ENCODE results near the gene C6orf89. TPM values are rescaled to one million over a fixed set of nuclear protein-coding genes. Genes with fewer than 3 reads are reported as not detected.

C6orf89 gene
- total and polyA plus RNA-seq, 2 of the 8 experiments (the other 6 are each of a cell fraction or from before 2014, with no cell fraction given): 4.6 to 12.3 TPM

GRCh38 chr6:36962874-36963273, 77.1 kb downstream of the C6orf89 start:
- no peaks in the 10 kb centered on the region for H3K23me2 ChIP-seq (ENCODE audit: low read depth, low read length)
- H2BK15ac ChIP-seq (ENCODE audit: low read length): no peak overlapping the region
- no peak overlapping the region for H3K4me3 ChIP-seq (ENCODE audit: extremely low read depth in 1 of 4, insufficient read depth in 2 of 4, low read depth in 3 of 4, low read length in 4 of 4)
- no peak overlapping the region for H3K56ac ChIP-seq (replicated peaks; ENCODE audit: insufficient read length, low read depth, low read length)
- H3K27me3 ChIP-seq (replicated peaks in 1 of 4; ENCODE audit: control insufficient read depth in 3 of 4, extremely low read depth in 1 of 4, insufficient read depth in 3 of 4, low read length in 3 of 4): no peaks in the 10 kb centered on the region
- H3K79me1 ChIP-seq (ENCODE audit: low read depth, low read length): no peaks in the 10 kb centered on the region
- H4K5ac ChIP-seq (ENCODE audit: insufficient read length, low read depth, low read length): no peak overlapping the region
- H2BK12ac ChIP-seq (ENCODE audit: low read depth, low read length): no peak overlapping the region
- 47% methylated on average over 12 of the region's 12 CpGs; no CpG with 5 or more reads in 1 of the 2 experiments for whole genome bisulfite sequencing, 2 experiments (ENCODE audit: extremely low coverage in 1 of 2, insufficient coverage in 1 of 2, insufficient read length in 1 of 2, insufficient replicate concordance in 2 of 2, low coverage in 1 of 2, low lambda C conversion rate in 2 of 2, missing lambda C conversion rate in 1 of 2)
- no peak overlapping the region for H3K9ac ChIP-seq (replicated peaks in 1 of 4; ENCODE audit: extremely low read depth in 1 of 4, low read depth in 3 of 4, low read length in 3 of 4)
- ChIA-PET CTCF (ENCODE audit: partially characterized antibody) (interaction anchor here (0.7 to 2.9 kb wide), 10 partner anchors 9 to 197 kb away, joined by 3 to 12 read pairs (median 4); partner anchors contain the start of gene PI16), POLR2A (ENCODE audit: partially characterized antibody) (interaction anchor here (0.8 to 2.3 kb wide), 2 partner anchors 23 to 49 kb away, joined by 4 to 8 read pairs; partner anchors contain the start of gene MTCH1)
- no peak overlapping the region for H2AFZ ChIP-seq (ENCODE audit: low read length)
- no peak overlapping the region for H3K4ac ChIP-seq (replicated peaks; ENCODE audit: insufficient read length, low read depth, low read length)
- H2AK5ac ChIP-seq (ENCODE audit: low read depth, low read length): no peak overlapping the region
- no peak overlapping the region for H3K23ac ChIP-seq (ENCODE audit: insufficient read length)
- no peak overlapping the region for H2BK5ac ChIP-seq (ENCODE audit: low read depth, low read length)
- H3K18ac ChIP-seq (ENCODE audit: extremely low read depth, low read length): no peak overlapping the region
- H3K9me3 ChIP-seq (ENCODE audit: insufficient read depth in 2 of 2, low read depth in 1 of 2, low read length in 1 of 2): no peaks in the 10 kb centered on the region
- H2BK120ac ChIP-seq (replicated peaks; ENCODE audit: low read depth, low read length): no peak overlapping the region
- FAIRE-seq (peak; percentile 84), DNase-seq (ENCODE audit: low read depth in 1 of 2, low spot score in 2 of 2) (peak; percentile 66 to 95)
- H4K20me1 ChIP-seq (replicated peaks in 1 of 2; ENCODE audit: control insufficient read depth in 1 of 2, insufficient read depth in 2 of 2, low read length in 2 of 2): peaks cover 0 to 4% of the 10 kb centered on the region in 2 experiments
- no peak overlapping the region for H3K27ac ChIP-seq (ENCODE audit: low read depth, low read length)
- H3K4me1 ChIP-seq (replicated peaks in 1 of 4; ENCODE audit: control insufficient read depth in 3 of 4, insufficient read depth in 4 of 4, low read length in 3 of 4): peaks cover 0 to 8% (median 5%) of the 10 kb centered on the region in 4 experiments; a peak in 5 of 7 replicates
- H3K79me2 ChIP-seq (ENCODE audit: control insufficient read depth in 1 of 2, insufficient read depth in 2 of 2, low read length in 2 of 2): no peaks in the 10 kb centered on the region
- H3K14ac ChIP-seq (ENCODE audit: insufficient read length): no peak overlapping the region
- H3K36me3 ChIP-seq (ENCODE audit: control insufficient read depth in 2 of 4, insufficient read depth in 4 of 4, low read length in 3 of 4): peaks cover 0 to 7% (median 3%) of the 10 kb centered on the region in 4 experiments; a peak in 4 of 8 replicates
- TF ChIP-seq GABPA (IDR thresholded peaks at IDR 0.05; ENCODE audit: borderline replicate concordance, insufficient read depth, low read length) (peak; percentile 57; the same call in 1 of the 2 replicates), TEAD4 (IDR thresholded peaks at IDR 0.05; ENCODE audit: low read depth, low read length) (0 out of 2 replicates have a peak, but pooled peaks have one; percentile 3), CEBPB (IDR thresholded peaks at IDR 0.05; ENCODE audit: low read depth, low read length) (peak; percentile 99), RXRA (IDR thresholded peaks at IDR 0.05; ENCODE audit: insufficient read depth, low read depth, low read length) (no peak), JUN (IDR thresholded peaks at IDR 0.05; ENCODE audit: low read depth, low read length) (no peak), YY1 (IDR thresholded peaks at IDR 0.05; ENCODE audit: low read depth, low read length) (0 out of 2 replicates have a peak, but pooled peaks have one; percentile 61), SIN3A (conservative IDR thresholded peaks at IDR 0.05 in 1 of 2, IDR thresholded peaks at IDR 0.05 in 1 of 2; ENCODE audit: low read depth in 1 of 2, low read length in 2 of 2) (peak in 1 of 2 experiments; percentile 87; a peak in 2 of 4 replicates)
- H2BK20ac ChIP-seq (ENCODE audit: low read length): no peak overlapping the region
- H4K91ac ChIP-seq (replicated peaks; ENCODE audit: insufficient read length, low read length): no peak overlapping the region
- H4K8ac ChIP-seq (ENCODE audit: extremely low read depth, insufficient read depth, low read length): no peak overlapping the region
- no peak overlapping the region for H3K4me2 ChIP-seq (ENCODE audit: insufficient read depth in 1 of 2, low read depth in 2 of 2, low read length in 2 of 2)
